SH-SY5Y (cell line): Measurements from ENCODE around the gene TAS2R10.

Experiments used
- GATA2 ChIP-seq: IDR thresholded peaks from 2 replicates; pipeline ENCODE4 v1.6.1; 2011; ENCODE audit warnings: mild to moderate bottlenecking, low read depth, low read length
- GATA3 ChIP-seq: IDR thresholded peaks from 2 replicates; pipeline ENCODE4 v1.6.1; 2011; ENCODE audit warnings: low read depth, mild to moderate bottlenecking, low read length, moderate library complexity

TAS2R10 gene

GRCh38 chr12:10826258-10826657 is at the start of gene TAS2R10:
TAS2R10 (minus strand) TSS chr12:10826358; CDS start chr12:10826269, 89 bp downstream.
- no peak for TF ChIP-seq GATA2
- no peak for TF ChIP-seq GATA3

- TF ChIP-seq GATA2 (no peak), GATA3 (no peak)
Measured at GRCh38 chr12:10873378-10873777, 47.2 kb upstream of the TAS2R10 start.

- TF ChIP-seq GATA2 = no peak
- TF ChIP-seq GATA3 = no peak
Measured at GRCh38 chr12:10867381-10867780, 41.2 kb upstream of the TAS2R10 start.

GRCh38 chr12:10863512-10864218 is 37.5 kb upstream of the TAS2R10 start:
- TF ChIP-seq GATA2 (no peak), GATA3 (no peak)

GRCh38 chr12:10861366-10861765 is 35.2 kb upstream of the TAS2R10 start:
- TF ChIP-seq GATA2 (no peak), GATA3 (no peak)

- TF ChIP-seq GATA2 (no peak), GATA3 (no peak)
Measured at GRCh38 chr12:10855807-10856206, 29.6 kb upstream of the TAS2R10 start.

GRCh38 chr12:10853776-10854175 is 27.6 kb upstream of the TAS2R10 start:
- no peak for TF ChIP-seq GATA3
- no peak for TF ChIP-seq GATA2

GRCh38 chr12:10851243-10851858 is 25.2 kb upstream of the TAS2R10 start:
- TF ChIP-seq GATA3 = no peak
- TF ChIP-seq GATA2 = no peak

GRCh38 chr12:10849425-10849878 is 23.3 kb upstream of the TAS2R10 start, which contains the start of gene PRR4:
PRR4 (minus strand) TSS chr12:10849475; CDS start chr12:10849437, 38 bp downstream.
- TF ChIP-seq GATA2 (no peak), GATA3 (no peak)

GRCh38 chr12:10847744-10848143 is 21.6 kb upstream of the TAS2R10 start:
- no peak for TF ChIP-seq GATA2
- no peak for TF ChIP-seq GATA3

- TF ChIP-seq GATA3 = no peak
- no peak for TF ChIP-seq GATA2
Measured at GRCh38 chr12:10842862-10843261, 16.7 kb upstream of the TAS2R10 start.

- no peak for TF ChIP-seq GATA2
- no peak for TF ChIP-seq GATA3
Measured at GRCh38 chr12:10838461-10838860, 12.3 kb upstream of the TAS2R10 start.

- TF ChIP-seq GATA3 (no peak), GATA2 (no peak)
Measured at GRCh38 chr12:10829994-10830393, 3.8 kb upstream of the TAS2R10 start.

- TF ChIP-seq GATA3 = no peak
- no peak for TF ChIP-seq GATA2
Measured at GRCh38 chr12:10824957-10825356, 1.2 kb downstream of the TAS2R10 start.
